K562 (cell line): Measurements from ENCODE around the gene LMAN1. TPM values are rescaled to one million over a fixed set of nuclear protein-coding genes. Genes with fewer than 3 reads are reported as not detected.

ENCODE experiments used
- ATAC-seq: fragments of 200-7000 bp; cut with Tn5 transposase; 3 replicates; pipeline ENCODE4 v1.9.1; 2020; ENCODE audit warnings: moderate library complexity
- BruUV-seq: library from RNA; stranded (reverse); fragments of 400-500 nt; replicated peaks from 2 replicates; lab custom pipeline; 2021; lab: Mats Ljungman, UMichigan
- CTCF ChIA-PET: fragments of 300-600 bp; formaldehyde crosslinking; extraction: SDS; loops from one replicate; lab custom pipeline; 2021; ENCODE audit warnings: low intra/inter-chr PET ratio; lab: Yijun Ruan, JAX
- POLR2A ChIA-PET: fragments of 300-600, 350-650 bp; sonication (Branson Sonifier 250); formaldehyde crosslinking; extraction: SDS; loops from one replicate; lab custom pipeline; 2021; ENCODE audit warnings: antibody characterized with exemption, inconsistent platforms; lab: Yijun Ruan, JAX
- DNase-seq, 4 experiments: peaks; one replicate each; pipeline versions ENCODE4 v3.0.0 to v3.0.0-alpha.2; 2011 to 2018; ENCODE audit warnings: low spot score in 3 of 4, mixed read lengths in 3 of 4; ENCODE audit errors: extremely low read depth in 1 of 4
- FAIRE-seq: peaks from 2 replicates; lab custom pipeline; 2011; peaks lifted over from hg19 to GRCh38; lab: Jason Lieb, UNC
- H2AFZ ChIP-seq: 2 replicates; pipeline ENCODE4 v1.6.0; 2011; ENCODE audit warnings: low read depth, low read length, control low read depth, inconsistent platforms
- H3K27ac ChIP-seq: fragments of 200-600 bp; 3 replicates; pipeline ENCODE4 v1.8.0; 2011; ENCODE audit warnings: low read depth, mild to moderate bottlenecking, control low read depth, inconsistent platforms, low read length, moderate library complexity, mixed read lengths; ENCODE audit errors: extremely low read depth
- H3K27me3 ChIP-seq, 2 experiments: fragments of 300-600 bp in 1 of 2; 2 replicates in 1 of 2; 3 replicates in 1 of 2; pipeline versions ENCODE4 v1.6.0 to v1.8.0; 2011; ENCODE audit warnings: inconsistent platforms in 2 of 2, low read length in 2 of 2, mild to moderate bottlenecking in 1 of 2, mixed read lengths in 1 of 2, moderate library complexity in 1 of 2; ENCODE audit not compliant: control insufficient read depth in 2 of 2, insufficient read depth in 2 of 2
- H3K36me3 ChIP-seq: fragments of 300-600 bp; 3 replicates; pipeline ENCODE4 v1.8.0; 2011; ENCODE audit warnings: mild to moderate bottlenecking, low read length, inconsistent platforms; ENCODE audit not compliant: control insufficient read depth, insufficient read depth
- H3K4me1 ChIP-seq, 2 experiments: fragments of 200-600 bp in 1 of 2; replicated peaks in 1 of 2; 2 replicates in 1 of 2; 3 replicates in 1 of 2; pipeline versions ENCODE4 v1.5.1 to v1.8.0; 2011; ENCODE audit warnings: inconsistent platforms in 2 of 2, low read length in 2 of 2, mild to moderate bottlenecking in 1 of 2, mixed read lengths in 1 of 2, moderate library complexity in 1 of 2; ENCODE audit not compliant: control insufficient read depth in 2 of 2, insufficient read depth in 2 of 2
- H3K4me2 ChIP-seq: 2 replicates; pipeline ENCODE4 v1.6.1; 2011; ENCODE audit warnings: low read length, control low read depth, inconsistent platforms, mixed read lengths; ENCODE audit not compliant: insufficient read depth
- H3K4me3 ChIP-seq: fragments of 200-600 bp; sonication (generic), shearing (Covaris generic); 2 replicates; pipeline ENCODE4 v1.5.1; 2016; ENCODE audit warnings: control low read depth, inconsistent platforms
- H3K79me2 ChIP-seq: fragments of 200-600 bp; 3 replicates; pipeline ENCODE4 v1.8.0; 2011; ENCODE audit warnings: low read length, inconsistent platforms; ENCODE audit not compliant: control insufficient read depth, insufficient read depth
- H3K9ac ChIP-seq, 2 experiments: 2 replicates each; pipeline versions ENCODE4 v1.6.0 to v1.6.1; 2011; ENCODE audit warnings: low read depth in 2 of 2, low read length in 2 of 2, control low read depth in 1 of 2, inconsistent platforms in 1 of 2, mild to moderate bottlenecking in 1 of 2, mixed read lengths in 1 of 2; ENCODE audit not compliant: insufficient read depth in 1 of 2
- H3K9me1 ChIP-seq: one replicate; pipeline ENCODE4 v1.6.0; 2011; ENCODE audit warnings: inconsistent platforms, mild to moderate bottlenecking, low read length, moderate library complexity; ENCODE audit not compliant: control insufficient read depth, insufficient read depth
- H3K9me3 ChIP-seq: replicated peaks from 2 replicates; pipeline ENCODE4 v1.5.1; 2011; ENCODE audit warnings: low read depth, low read length, inconsistent platforms; ENCODE audit not compliant: control insufficient read depth, insufficient read depth
- H4K20me1 ChIP-seq: replicated peaks from 2 replicates; pipeline ENCODE4 v1.6.1; 2011; ENCODE audit warnings: low read length, inconsistent platforms, mixed read lengths; ENCODE audit not compliant: control insufficient read depth, insufficient read depth
- BRF1 ChIP-seq: IDR thresholded peaks from 3 replicates; pipeline ENCODE4 v1.6.1; 2011; ENCODE audit warnings: borderline replicate concordance, mild to moderate bottlenecking; ENCODE audit not compliant: insufficient read length; ENCODE audit errors: extremely low read depth
- CREM ChIP-seq: IDR thresholded peaks from 2 replicates; pipeline ENCODE4 v1.6.1; 2014; ENCODE audit warnings: antibody characterized with exemption, low read depth
- HMG20A ChIP-seq: fragments of 450-650 bp; formaldehyde crosslinking; conservative IDR thresholded peaks from 2 replicates; pipeline ENCODE4 v1.4.0; 2020; ENCODE audit warnings: mild to moderate bottlenecking, mixed read lengths
- MYNN ChIP-seq, 2 experiments: sonication (generic); formaldehyde crosslinking in 1 of 2; IDR thresholded peaks; 2 replicates each; pipeline versions ENCODE4 v1.5.0 to v1.6.1; 2016 to 2020; ENCODE audit warnings: antibody characterized with exemption in 1 of 2, missing genetic modification reagents in 1 of 2
- WGBS: fragments of 100-300 bp; shearing (Covaris generic); methylation state at CpG from one replicate; pipeline ENCODE4 v1.1.6; 2016; ENCODE audit warnings: low coverage, mixed read lengths; ENCODE audit not compliant: insufficient coverage; ENCODE audit errors: missing lambda C conversion rate; 5-methylcytosine and 5-hydroxymethylcytosine counted together
- in situ Hi-C: fragments of 300-500 bp; cut with MboI; formaldehyde crosslinking; loops from 4 replicates; pipeline ENCODE4 v1.15.0; 2018; ENCODE audit warnings: inconsistent platforms, mixed read lengths
- intact Hi-C: fragments of 100-400 bp; cut with micrococcal nuclease; formaldehyde crosslinking; loops from 2 replicates; pipeline ENCODE4 v1.14.2; 2022
- polyA plus RNA-seq, 8 experiments: library from polyadenylated mRNA; depleted of rRNA in 4 of 8; stranded (reverse) in 5 of 8; unstranded in 3 of 8; fragments of >200 nt; fragmentation: Nextera tagmentation in 2 of 8; fragmentation: Illumina TruSeq in 1 of 8; extraction: Ambion mirVana in 2 of 8; extraction: Trizol in 1 of 8; gene quantifications; 2 replicates each; pipeline versions ENCODE4 v1.2.1 to v1.2.3, GENCODE V29; 2011 to 2014; ENCODE audit warnings: inconsistent platforms in 1 of 8, missing spikeins in 1 of 8
- total RNA-seq, 7 experiments: library from RNA; depleted of rRNA in 6 of 7; stranded (reverse); fragments of >200 nt in 6 of 7; fragmentation: Illumina TruSeq in 2 of 7; extraction: Trizol in 2 of 7; gene quantifications; 2 replicates each; pipeline versions ENCODE4 v1.2.1 to v1.2.3, GENCODE V29; 2011 to 2021; ENCODE audit warnings: low replicate concordance in 1 of 7
- TF ChIP-seq, protein P1 (sequence below): fragments of 450-650 bp; formaldehyde crosslinking; IDR thresholded peaks from 2 replicates; pipeline ENCODE4 v1.4.0; 2020; ENCODE audit warnings: mild to moderate bottlenecking, moderate library complexity
- TF ChIP-seq, protein P2 (sequence below): fragments of 250-450 bp; sonication (Bioruptor Pico); IDR thresholded peaks from 2 replicates; pipeline ENCODE4 v1.4.0; 2020
- TF ChIP-seq, protein P3 (sequence below): IDR thresholded peaks from 2 replicates; pipeline ENCODE4 v1.6.1; 2011; ENCODE audit not compliant: insufficient read length; ENCODE audit errors: extremely low read depth
- TF ChIP-seq, protein P4 (sequence below): fragments of 450-650 bp; IDR thresholded peaks from 2 replicates; pipeline ENCODE4 v1.6.1; 2016; ENCODE audit warnings: mild to moderate bottlenecking

LMAN1 gene
- total and polyA plus RNA-seq, 9 of the 15 experiments (the other 6 are each of a cell fraction or from before 2014, with no cell fraction given) = 18.8 to 108 (median 71.2) TPM

DNA sequence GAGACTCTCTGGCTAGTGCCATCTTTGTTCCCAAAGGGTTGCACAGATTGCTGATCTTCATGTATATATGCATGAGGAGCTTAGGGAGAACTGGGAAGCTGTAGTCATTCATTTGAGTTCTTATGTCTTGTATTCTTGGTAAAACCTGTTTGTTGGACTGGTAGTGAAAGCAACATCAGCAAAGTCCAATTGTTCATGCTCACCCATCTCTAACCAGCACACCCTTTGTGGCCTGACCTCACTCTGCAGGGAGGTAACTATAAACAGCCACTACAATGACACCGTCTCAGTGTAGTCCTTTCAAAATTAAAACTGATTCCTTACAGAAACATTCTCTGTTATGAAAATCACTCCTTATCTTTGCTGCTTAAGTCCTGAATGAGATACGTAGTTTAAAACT, 13.9 kb upstream of the LMAN1 start:
- ChIA-PET CTCF (no interaction called here), POLR2A (interaction anchor here (1.7 kb wide), 1 partner anchor 9 kb away, joined by 5 read pairs; no protein-coding TSS in a partner anchor)
- H3K9me3 ChIP-seq = no peaks in the 10 kb centered on the region
- no peaks in the 10 kb centered on the region for H3K9me1 ChIP-seq
- H3K79me2 ChIP-seq = no peaks in the 10 kb centered on the region
- in situ Hi-C loops (no loop called here), intact Hi-C loops (no loop called here)
- ATAC-seq (no peak), FAIRE-seq (no peak), DNase-seq (no peak)
- H3K27ac ChIP-seq = no peak overlapping the region
- no peak overlapping the region for H3K4me3 ChIP-seq
- H3K4me2 ChIP-seq = no peak overlapping the region
- H3K4me1 ChIP-seq = no peaks in the 10 kb centered on the region
- H3K36me3 ChIP-seq = no peaks in the 10 kb centered on the region
- no TSS peak for BruUV-seq
- H3K9ac ChIP-seq = no peak overlapping the region
- peaks cover 0 to 12% of the 10 kb centered on the region in 2 experiments; a peak in 2 of 5 replicates for H3K27me3 ChIP-seq
- H4K20me1 ChIP-seq = no peaks in the 10 kb centered on the region
- TF ChIP-seq CREM = no peak
- no peak for TF ChIP-seq HMG20A (CRISPR knock-in tag)
- no peak for TF ChIP-seq MYNN (IDR thresholded peaks at IDR 0.05)
- TF ChIP-seq MYNN (CRISPR knock-in tag; IDR thresholded peaks at IDR 0.05) = no peak
- TF ChIP-seq BRF1 = no peak
- TF ChIP-seq, protein P1, sequence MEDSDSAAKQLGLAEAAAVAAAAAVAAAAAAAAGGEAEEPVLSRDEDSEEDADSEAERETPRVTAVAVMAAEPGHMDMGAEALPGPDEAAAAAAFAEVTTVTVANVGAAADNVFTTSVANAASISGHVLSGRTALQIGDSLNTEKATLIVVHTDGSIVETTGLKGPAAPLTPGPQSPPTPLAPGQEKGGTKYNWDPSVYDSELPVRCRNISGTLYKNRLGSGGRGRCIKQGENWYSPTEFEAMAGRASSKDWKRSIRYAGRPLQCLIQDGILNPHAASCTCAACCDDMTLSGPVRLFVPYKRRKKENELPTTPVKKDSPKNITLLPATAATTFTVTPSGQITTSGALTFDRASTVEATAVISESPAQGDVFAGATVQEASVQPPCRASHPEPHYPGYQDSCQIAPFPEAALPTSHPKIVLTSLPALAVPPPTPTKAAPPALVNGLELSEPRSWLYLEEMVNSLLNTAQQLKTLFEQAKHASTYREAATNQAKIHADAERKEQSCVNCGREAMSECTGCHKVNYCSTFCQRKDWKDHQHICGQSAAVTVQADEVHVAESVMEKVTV (CRISPR knock-in tag) = no peak
- TF ChIP-seq, protein P2, sequence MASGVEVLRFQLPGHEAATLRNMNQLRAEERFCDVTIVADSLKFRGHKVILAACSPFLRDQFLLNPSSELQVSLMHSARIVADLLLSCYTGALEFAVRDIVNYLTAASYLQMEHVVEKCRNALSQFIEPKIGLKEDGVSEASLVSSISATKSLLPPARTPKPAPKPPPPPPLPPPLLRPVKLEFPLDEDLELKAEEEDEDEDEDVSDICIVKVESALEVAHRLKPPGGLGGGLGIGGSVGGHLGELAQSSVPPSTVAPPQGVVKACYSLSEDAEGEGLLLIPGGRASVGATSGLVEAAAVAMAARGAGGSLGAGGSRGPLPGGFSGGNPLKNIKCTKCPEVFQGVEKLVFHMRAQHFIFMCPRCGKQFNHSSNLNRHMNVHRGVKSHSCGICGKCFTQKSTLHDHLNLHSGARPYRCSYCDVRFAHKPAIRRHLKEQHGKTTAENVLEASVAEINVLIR (CRISPR knock-in tag) = no peak
- TF ChIP-seq, protein P3, sequence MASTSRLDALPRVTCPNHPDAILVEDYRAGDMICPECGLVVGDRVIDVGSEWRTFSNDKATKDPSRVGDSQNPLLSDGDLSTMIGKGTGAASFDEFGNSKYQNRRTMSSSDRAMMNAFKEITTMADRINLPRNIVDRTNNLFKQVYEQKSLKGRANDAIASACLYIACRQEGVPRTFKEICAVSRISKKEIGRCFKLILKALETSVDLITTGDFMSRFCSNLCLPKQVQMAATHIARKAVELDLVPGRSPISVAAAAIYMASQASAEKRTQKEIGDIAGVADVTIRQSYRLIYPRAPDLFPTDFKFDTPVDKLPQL = no peak
- TF ChIP-seq, protein P4, sequence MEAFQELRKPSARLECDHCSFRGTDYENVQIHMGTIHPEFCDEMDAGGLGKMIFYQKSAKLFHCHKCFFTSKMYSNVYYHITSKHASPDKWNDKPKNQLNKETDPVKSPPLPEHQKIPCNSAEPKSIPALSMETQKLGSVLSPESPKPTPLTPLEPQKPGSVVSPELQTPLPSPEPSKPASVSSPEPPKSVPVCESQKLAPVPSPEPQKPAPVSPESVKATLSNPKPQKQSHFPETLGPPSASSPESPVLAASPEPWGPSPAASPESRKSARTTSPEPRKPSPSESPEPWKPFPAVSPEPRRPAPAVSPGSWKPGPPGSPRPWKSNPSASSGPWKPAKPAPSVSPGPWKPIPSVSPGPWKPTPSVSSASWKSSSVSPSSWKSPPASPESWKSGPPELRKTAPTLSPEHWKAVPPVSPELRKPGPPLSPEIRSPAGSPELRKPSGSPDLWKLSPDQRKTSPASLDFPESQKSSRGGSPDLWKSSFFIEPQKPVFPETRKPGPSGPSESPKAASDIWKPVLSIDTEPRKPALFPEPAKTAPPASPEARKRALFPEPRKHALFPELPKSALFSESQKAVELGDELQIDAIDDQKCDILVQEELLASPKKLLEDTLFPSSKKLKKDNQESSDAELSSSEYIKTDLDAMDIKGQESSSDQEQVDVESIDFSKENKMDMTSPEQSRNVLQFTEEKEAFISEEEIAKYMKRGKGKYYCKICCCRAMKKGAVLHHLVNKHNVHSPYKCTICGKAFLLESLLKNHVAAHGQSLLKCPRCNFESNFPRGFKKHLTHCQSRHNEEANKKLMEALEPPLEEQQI = no peak
- 6% methylated on average over 2 of the region's 2 CpGs for WGBS
- H2AFZ ChIP-seq = no peak overlapping the region
